NB4 (cell line): ENCODE data around the gene POMZP3.
"Not testable (repeated sequence)": the region's sequence is repeated elsewhere in the genome, so short reads cannot be mapped to it uniquely, and the experiment has no call there.

Experiments used
- MYC ChIP-seq: IDR thresholded peaks from 2 replicates; pipeline ENCODE4 v1.6.1; 2011; ENCODE audit warnings: low read depth, low read length
- TF ChIP-seq, protein P1 (sequence below): IDR thresholded peaks from one replicate; pipeline ENCODE4 v1.5.1; 2012; ENCODE audit warnings: low read depth, low read length
- TF ChIP-seq, protein P2 (sequence below): IDR thresholded peaks from 2 replicates; pipeline ENCODE4 v1.6.1; 2011; ENCODE audit warnings: low read depth, low read length

DNA sequence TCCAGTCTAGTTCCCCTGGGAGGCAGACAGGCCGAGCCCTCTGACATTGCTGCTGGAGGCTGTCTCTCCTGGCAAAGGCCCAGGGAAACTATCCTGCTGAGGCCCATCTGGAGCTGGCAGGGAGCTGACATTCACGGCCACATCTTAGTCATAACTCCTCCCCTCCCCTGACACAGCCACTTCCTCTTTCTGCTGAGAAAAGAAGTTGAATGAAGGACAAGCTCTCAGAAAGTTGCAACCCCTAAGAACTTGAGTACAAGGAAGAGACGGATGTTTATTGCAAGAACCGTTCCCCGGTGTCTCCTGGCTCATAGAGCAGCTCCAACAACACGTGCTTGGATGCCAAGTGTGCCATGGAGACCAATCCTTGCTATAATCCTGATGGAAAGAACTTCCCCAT lies 21.1 kb downstream of the POMZP3 start:
- TF ChIP-seq, protein P1, sequence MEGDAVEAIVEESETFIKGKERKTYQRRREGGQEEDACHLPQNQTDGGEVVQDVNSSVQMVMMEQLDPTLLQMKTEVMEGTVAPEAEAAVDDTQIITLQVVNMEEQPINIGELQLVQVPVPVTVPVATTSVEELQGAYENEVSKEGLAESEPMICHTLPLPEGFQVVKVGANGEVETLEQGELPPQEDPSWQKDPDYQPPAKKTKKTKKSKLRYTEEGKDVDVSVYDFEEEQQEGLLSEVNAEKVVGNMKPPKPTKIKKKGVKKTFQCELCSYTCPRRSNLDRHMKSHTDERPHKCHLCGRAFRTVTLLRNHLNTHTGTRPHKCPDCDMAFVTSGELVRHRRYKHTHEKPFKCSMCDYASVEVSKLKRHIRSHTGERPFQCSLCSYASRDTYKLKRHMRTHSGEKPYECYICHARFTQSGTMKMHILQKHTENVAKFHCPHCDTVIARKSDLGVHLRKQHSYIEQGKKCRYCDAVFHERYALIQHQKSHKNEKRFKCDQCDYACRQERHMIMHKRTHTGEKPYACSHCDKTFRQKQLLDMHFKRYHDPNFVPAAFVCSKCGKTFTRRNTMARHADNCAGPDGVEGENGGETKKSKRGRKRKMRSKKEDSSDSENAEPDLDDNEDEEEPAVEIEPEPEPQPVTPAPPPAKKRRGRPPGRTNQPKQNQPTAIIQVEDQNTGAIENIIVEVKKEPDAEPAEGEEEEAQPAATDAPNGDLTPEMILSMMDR: not testable (repeated sequence)
- TF ChIP-seq MYC: peak; percentile 71
- TF ChIP-seq, protein P2, sequence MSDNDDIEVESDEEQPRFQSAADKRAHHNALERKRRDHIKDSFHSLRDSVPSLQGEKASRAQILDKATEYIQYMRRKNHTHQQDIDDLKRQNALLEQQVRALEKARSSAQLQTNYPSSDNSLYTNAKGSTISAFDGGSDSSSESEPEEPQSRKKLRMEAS: peak; percentile 81
